H9 (cell line): ENCODE results near the gene SLC23A2. TPM values are rescaled to one million over a fixed set of nuclear protein-coding genes. Genes with fewer than 3 reads are reported as not detected.

Source experiments
- DNase-seq: peaks from one replicate; pipeline ENCODE4 v3.0.0-alpha.2; 2017
- H2AFZ ChIP-seq: one replicate; pipeline ENCODE4 v1.6.1; 2013; ENCODE audit warnings: mild to moderate bottlenecking, low read length, control low read depth, moderate library complexity
- H2AK5ac ChIP-seq: 2 replicates; pipeline ENCODE4 v1.6.1; 2013; ENCODE audit warnings: low read length, control low read depth, mixed read lengths; ENCODE audit not compliant: insufficient read length
- H2BK120ac ChIP-seq: one replicate; pipeline ENCODE4 v1.6.1; 2013; ENCODE audit warnings: low read depth, mild to moderate bottlenecking, low read length, control low read depth, inconsistent platforms; ENCODE audit not compliant: poor library complexity, severe bottlenecking
- H2BK12ac ChIP-seq: 2 replicates; pipeline ENCODE4 v1.6.1; 2013; ENCODE audit warnings: low read length, control low read depth, mixed read lengths, low read depth; ENCODE audit not compliant: insufficient read length
- H2BK15ac ChIP-seq: 2 replicates; pipeline ENCODE4 v1.6.1; 2013; ENCODE audit warnings: low read depth, low read length, control low read depth
- H2BK20ac ChIP-seq: one replicate; pipeline ENCODE4 v1.6.1; 2013; ENCODE audit warnings: low read depth, mild to moderate bottlenecking, low read length, control low read depth, inconsistent platforms; ENCODE audit not compliant: poor library complexity, severe bottlenecking
- H2BK5ac ChIP-seq: 2 replicates; pipeline ENCODE4 v1.6.1; 2013; ENCODE audit warnings: low read length, control low read depth, mixed read lengths; ENCODE audit not compliant: insufficient read length
- H3K14ac ChIP-seq: 2 replicates; pipeline ENCODE4 v1.6.1; 2013; ENCODE audit warnings: low read length, control low read depth; ENCODE audit not compliant: insufficient read depth
- H3K18ac ChIP-seq: 2 replicates; pipeline ENCODE4 v1.6.1; 2013; ENCODE audit warnings: low read depth, mild to moderate bottlenecking, mixed read lengths, low read length, control low read depth; ENCODE audit not compliant: insufficient read length
- H3K23ac ChIP-seq: 2 replicates; pipeline ENCODE4 v1.6.1; 2013; ENCODE audit warnings: low read length, control low read depth, mixed read lengths, low read depth; ENCODE audit not compliant: insufficient read length
- H3K23me2 ChIP-seq: 2 replicates; pipeline ENCODE4 v1.6.1; 2013; ENCODE audit warnings: low read depth, mild to moderate bottlenecking, mixed read lengths, low read length, control low read depth; ENCODE audit not compliant: insufficient read length, poor library complexity, severe bottlenecking
- H3K27ac ChIP-seq: 2 replicates; pipeline ENCODE4 v1.5.1; 2013; ENCODE audit warnings: low read length, control low read depth, mixed read lengths, low read depth; ENCODE audit not compliant: insufficient read length
- H3K27me3 ChIP-seq: 2 replicates; pipeline ENCODE4 v1.6.1; 2013; ENCODE audit warnings: low read length, control low read depth, inconsistent platforms; ENCODE audit not compliant: insufficient read depth
- H3K4ac ChIP-seq: 2 replicates; pipeline ENCODE4 v1.6.1; 2013; ENCODE audit warnings: low read depth, mild to moderate bottlenecking, control low read depth, inconsistent platforms, low read length, moderate library complexity
- H3K4me1 ChIP-seq: 2 replicates; pipeline ENCODE4 v1.6.1; 2013; ENCODE audit warnings: low read length, control low read depth, inconsistent platforms; ENCODE audit not compliant: insufficient read depth
- H3K4me2 ChIP-seq: 2 replicates; pipeline ENCODE4 v1.6.1; 2013; ENCODE audit warnings: low read length, control low read depth, mixed read lengths; ENCODE audit not compliant: insufficient read length, insufficient read depth
- H3K56ac ChIP-seq: 2 replicates; pipeline ENCODE4 v1.6.1; 2013; ENCODE audit warnings: low read depth, mild to moderate bottlenecking, mixed read lengths, low read length, control low read depth; ENCODE audit not compliant: insufficient read length
- H3K79me1 ChIP-seq: 2 replicates; pipeline ENCODE4 v1.6.1; 2013; ENCODE audit warnings: low read depth, mild to moderate bottlenecking, moderate library complexity, low read length, control low read depth, inconsistent platforms; ENCODE audit not compliant: insufficient read depth, poor library complexity, severe bottlenecking
- H3K79me2 ChIP-seq: 2 replicates; pipeline ENCODE4 v1.6.1; 2013; ENCODE audit warnings: low read length, control low read depth, inconsistent platforms; ENCODE audit not compliant: insufficient read depth
- H3K9ac ChIP-seq: 2 replicates; pipeline ENCODE4 v1.6.1; 2013; ENCODE audit warnings: low read length, control low read depth, mixed read lengths; ENCODE audit not compliant: insufficient read length; ENCODE audit errors: extremely low read depth
- H3K9me3 ChIP-seq: one replicate; pipeline ENCODE4 v1.6.1; 2013; ENCODE audit warnings: low read depth, low read length, inconsistent platforms; ENCODE audit not compliant: control insufficient read depth
- H3T11ph ChIP-seq: one replicate; pipeline ENCODE4 v1.6.1; 2013; ENCODE audit warnings: mild to moderate bottlenecking, low read length, control low read depth, inconsistent platforms
- H4K20me1 ChIP-seq: one replicate; pipeline ENCODE4 v1.6.1; 2013; ENCODE audit not compliant: control insufficient read depth, insufficient read length, insufficient read depth
- H4K5ac ChIP-seq: 2 replicates; pipeline ENCODE4 v1.6.1; 2013; ENCODE audit warnings: low read depth, mild to moderate bottlenecking, mixed read lengths, low read length, control low read depth; ENCODE audit not compliant: insufficient read length
- H4K8ac ChIP-seq: replicated peaks from 2 replicates; pipeline ENCODE4 v1.6.1; 2013; ENCODE audit warnings: low read length, control low read depth, mixed read lengths, low read depth; ENCODE audit not compliant: insufficient read length
- H4K91ac ChIP-seq: 2 replicates; pipeline ENCODE4 v1.6.1; 2013; ENCODE audit warnings: low read depth, mild to moderate bottlenecking, moderate library complexity, mixed read lengths, low read length, control low read depth; ENCODE audit not compliant: insufficient read length
- H3K27ac Mint-ChIP-seq, 3 experiments: 2 replicates in 2 of 3; 3 replicates in 1 of 3; pipeline ENCODE4 v1.8.0; 2020 to 2021; ENCODE audit warnings: mixed read lengths in 3 of 3, mild to moderate bottlenecking in 1 of 3, moderate library complexity in 1 of 3
- H3K27me3 Mint-ChIP-seq: 2 replicates; pipeline ENCODE4 v1.8.0; 2021; ENCODE audit warnings: low read depth, mild to moderate bottlenecking, moderate library complexity, mixed read lengths
- H3K36me3 Mint-ChIP-seq, 3 experiments: 2 replicates in 2 of 3; 3 replicates in 1 of 3; pipeline ENCODE4 v1.8.0; 2020 to 2021; ENCODE audit warnings: low read depth in 3 of 3, mixed read lengths in 3 of 3; ENCODE audit not compliant: insufficient read depth in 1 of 3
- H3K4me1 Mint-ChIP-seq, 2 experiments: 2 replicates each; pipeline ENCODE4 v1.8.0; 2020; ENCODE audit warnings: mixed read lengths in 2 of 2
- H3K4me3 Mint-ChIP-seq, 2 experiments: 2 replicates in 1 of 2; 3 replicates in 1 of 2; pipeline ENCODE4 v1.8.0; 2020 to 2021; ENCODE audit warnings: mild to moderate bottlenecking in 2 of 2, mixed read lengths in 2 of 2, moderate library complexity in 1 of 2
- H3K9me3 Mint-ChIP-seq, 2 experiments: 2 replicates in 1 of 2; 3 replicates in 1 of 2; pipeline ENCODE4 v1.8.0; 2020; ENCODE audit warnings: mild to moderate bottlenecking in 2 of 2, mixed read lengths in 2 of 2, moderate library complexity in 1 of 2
- WGBS: extraction: QIAGEN DNeasy Blood & Tissue Kit; methylation state at CpG from one replicate; pipeline ENCODE4 v1.1.7; 2013; ENCODE audit warnings: missing lambda C conversion rate, low lambda C conversion rate, mixed read lengths; ENCODE audit not compliant: insufficient read length; ENCODE audit errors: extremely low coverage; 5-methylcytosine and 5-hydroxymethylcytosine counted together
- total RNA-seq: library from RNA; stranded (reverse); gene quantifications from 2 replicates; pipeline ENCODE4 v1.2.1, GENCODE V29; 2021
- TF ChIP-seq, protein P1 (sequence below): fragments of 200-600 bp; sonication (generic); conservative IDR thresholded peaks from 3 replicates; pipeline ENCODE4 v1.8.0; 2021; ENCODE audit warnings: antibody characterized with exemption, mild to moderate bottlenecking

SLC23A2 gene
- total RNA-seq, 1 experiment from 2014 or later, result 16.5 TPM

GRCh38 chr20:4819901-4820300, 181.4 kb downstream of the SLC23A2 start:
- no peak overlapping the region for H3K56ac ChIP-seq
- no peak overlapping the region for H2BK15ac ChIP-seq
- Mint-ChIP-seq H3K27me3 (peaks cover 18% of the 10 kb centered on the region), H3K9me3 (no peaks in the 10 kb centered on the region; a peak in 2 of 5 replicates), H3K4me3 (no peak overlapping the region), H3K27ac (no peak overlapping the region), H3K4me1 (peaks cover 24 to 25% of the 10 kb centered on the region in 2 experiments), H3K36me3 (peaks cover 0 to 9% (median 9%) of the 10 kb centered on the region in 3 experiments; a peak in 4 of 7 replicates)
- H3K9ac ChIP-seq, result no peak overlapping the region
- no peaks in the 10 kb centered on the region; the same call in 1 of the 2 replicates for H3K27me3 ChIP-seq
- H4K8ac ChIP-seq, result no peak overlapping the region
- H4K5ac ChIP-seq, result no peak overlapping the region
- no peak overlapping the region for H3K23ac ChIP-seq
- no peak for DNase-seq
- H2BK12ac ChIP-seq, result no peak overlapping the region
- H3K79me2 ChIP-seq, result no peaks in the 10 kb centered on the region
- H3K23me2 ChIP-seq, result peaks cover 6% of the 10 kb centered on the region
- H3K4ac ChIP-seq, result no peak overlapping the region
- no peak overlapping the region for H2AFZ ChIP-seq
- TF ChIP-seq, protein P1, sequence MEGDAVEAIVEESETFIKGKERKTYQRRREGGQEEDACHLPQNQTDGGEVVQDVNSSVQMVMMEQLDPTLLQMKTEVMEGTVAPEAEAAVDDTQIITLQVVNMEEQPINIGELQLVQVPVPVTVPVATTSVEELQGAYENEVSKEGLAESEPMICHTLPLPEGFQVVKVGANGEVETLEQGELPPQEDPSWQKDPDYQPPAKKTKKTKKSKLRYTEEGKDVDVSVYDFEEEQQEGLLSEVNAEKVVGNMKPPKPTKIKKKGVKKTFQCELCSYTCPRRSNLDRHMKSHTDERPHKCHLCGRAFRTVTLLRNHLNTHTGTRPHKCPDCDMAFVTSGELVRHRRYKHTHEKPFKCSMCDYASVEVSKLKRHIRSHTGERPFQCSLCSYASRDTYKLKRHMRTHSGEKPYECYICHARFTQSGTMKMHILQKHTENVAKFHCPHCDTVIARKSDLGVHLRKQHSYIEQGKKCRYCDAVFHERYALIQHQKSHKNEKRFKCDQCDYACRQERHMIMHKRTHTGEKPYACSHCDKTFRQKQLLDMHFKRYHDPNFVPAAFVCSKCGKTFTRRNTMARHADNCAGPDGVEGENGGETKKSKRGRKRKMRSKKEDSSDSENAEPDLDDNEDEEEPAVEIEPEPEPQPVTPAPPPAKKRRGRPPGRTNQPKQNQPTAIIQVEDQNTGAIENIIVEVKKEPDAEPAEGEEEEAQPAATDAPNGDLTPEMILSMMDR, result no peak
- no peaks in the 10 kb centered on the region for H4K20me1 ChIP-seq
- no peak overlapping the region for H2BK20ac ChIP-seq
- H3T11ph ChIP-seq, result no peak overlapping the region
- no peak overlapping the region for H3K27ac ChIP-seq
- H4K91ac ChIP-seq, result no peak overlapping the region
- no peak overlapping the region for H2BK5ac ChIP-seq
- WGBS, result no CpG with 5 or more reads among the region's 4 CpGs
- H3K9me3 ChIP-seq, result no peaks in the 10 kb centered on the region
- no peaks in the 10 kb centered on the region for H3K79me1 ChIP-seq
- peaks cover 2% of the 10 kb centered on the region for H3K4me1 ChIP-seq
- H2AK5ac ChIP-seq, result no peak overlapping the region
- H2BK120ac ChIP-seq, result no peak overlapping the region
- no peak overlapping the region for H3K4me2 ChIP-seq
- H3K18ac ChIP-seq, result no peak overlapping the region
- H3K14ac ChIP-seq, result no peak overlapping the region
